PC-3 (cell line): Measurements from ENCODE around the gene PPP1R12B. TPM values are rescaled to one million over a fixed set of nuclear protein-coding genes. Genes with fewer than 3 reads are reported as not detected.

Experiments used
- ATAC-seq: fragments of 200-7000 bp; cut with Tn5 transposase; 2 replicates; pipeline ENCODE4 v1.9.1; 2020; ENCODE audit warnings: mild to moderate bottlenecking, moderate library complexity
- BruUV-seq: library from RNA; stranded (reverse); fragments of 400-500 nt; replicated peaks from 2 replicates; lab custom pipeline; 2021; lab: Mats Ljungman, UMichigan
- CTCF ChIA-PET: fragments of 300-600 bp; sonication (Branson Sonifier 250); formaldehyde crosslinking; loops from one replicate; lab custom pipeline; 2022; ENCODE audit warnings: antibody characterized with exemption; lab: Charles Lee
- POLR2A ChIA-PET: fragments of 300-600 bp; sonication (Branson Sonifier 250); formaldehyde crosslinking; loops from one replicate; lab custom pipeline; 2022; ENCODE audit warnings: antibody characterized with exemption; ENCODE audit not compliant: unreplicated experiment; lab: Charles Lee
- DNase-seq: peaks from one replicate; pipeline ENCODE4 v3.0.0-alpha.2; 2015
- H2AFZ ChIP-seq: fragments of 300-600 bp; sonication (generic); 2 replicates; pipeline ENCODE4 v1.6.0; 2016; ENCODE audit warnings: antibody characterized with exemption, low read length
- H3F3A ChIP-seq: fragments of 300-600 bp; sonication (generic); one replicate; pipeline ENCODE4 v1.6.0; 2017; ENCODE audit warnings: antibody characterized with exemption, low read length, control low read depth, mild to moderate bottlenecking; ENCODE audit not compliant: unreplicated experiment
- H3K27ac ChIP-seq: fragments of 300-600 bp; sonication (generic); 2 replicates; pipeline ENCODE4 v1.5.1; 2016; ENCODE audit warnings: mild to moderate bottlenecking, low read length
- H3K27me3 ChIP-seq: fragments of 300-600 bp; sonication (generic); 2 replicates; pipeline ENCODE4 v1.6.1; 2016; ENCODE audit warnings: low read length, mixed read lengths
- H3K36me3 ChIP-seq: fragments of 300-600 bp; sonication (generic); 2 replicates; pipeline ENCODE4 v1.6.1; 2016; ENCODE audit warnings: low read depth, mixed run types, low read length, mixed read lengths
- H3K4me1 ChIP-seq: fragments of 300-600 bp; sonication (generic); 2 replicates; pipeline ENCODE4 v1.5.1; 2016; ENCODE audit warnings: low read length; ENCODE audit not compliant: insufficient read depth
- H3K4me2 ChIP-seq: fragments of 300-600 bp; sonication (generic); 2 replicates; pipeline ENCODE4 v1.6.0; 2016; ENCODE audit warnings: low read length
- H3K4me3 ChIP-seq: fragments of 300-600 bp; sonication (generic); 2 replicates; pipeline ENCODE4 v1.5.1; 2016; ENCODE audit warnings: mild to moderate bottlenecking, low read length, mixed read lengths
- H3K79me2 ChIP-seq: fragments of 300-600 bp; sonication (generic); 2 replicates; pipeline ENCODE4 v1.6.1; 2017; ENCODE audit warnings: low read length, mixed read lengths
- H3K9ac ChIP-seq: fragments of 300-600 bp; sonication (generic); 2 replicates; pipeline ENCODE4 v1.6.0; 2016; ENCODE audit warnings: mild to moderate bottlenecking, low read length
- H3K9me2 ChIP-seq: fragments of 300-600 bp; sonication (generic); replicated peaks from 2 replicates; pipeline ENCODE4 v1.6.1; 2016; ENCODE audit warnings: mixed run types, low read length, mixed read lengths
- H3K9me3 ChIP-seq: fragments of 300-600 bp; sonication (generic); 2 replicates; pipeline ENCODE4 v1.6.1; 2016; ENCODE audit warnings: low read length, mixed read lengths
- H4K20me1 ChIP-seq: fragments of 300-600 bp; sonication (generic); 2 replicates; pipeline ENCODE4 v1.6.1; 2016; ENCODE audit warnings: low read length, mixed read lengths
- CTCF ChIP-seq: fragments of 300-600 bp; sonication (generic); conservative IDR thresholded peaks from 2 replicates; pipeline ENCODE4 v1.5.1; 2017; ENCODE audit warnings: antibody characterized with exemption, low read depth, mild to moderate bottlenecking, low read length
- EZH2 ChIP-seq: fragments of 300-600 bp; sonication (generic); IDR thresholded peaks from one replicate; pipeline ENCODE4 v1.6.1; 2017; ENCODE audit warnings: antibody characterized with exemption, mild to moderate bottlenecking, low read length; ENCODE audit not compliant: unreplicated experiment
- EZH2phosphoT487 ChIP-seq: fragments of 300-600 bp; sonication (generic); IDR thresholded peaks from 2 replicates; pipeline ENCODE4 v1.6.1; 2018; ENCODE audit warnings: mild to moderate bottlenecking, antibody characterized with exemption, low read length, borderline replicate concordance
- intact Hi-C: fragments of 100-400 bp; cut with micrococcal nuclease; formaldehyde crosslinking; loops from 2 replicates; pipeline ENCODE4 v1.9.0; 2023
- total RNA-seq: library from RNA; depleted of rRNA; stranded (reverse); fragments of >200 nt; gene quantifications from 2 replicates; pipeline ENCODE4 v1.2.3, GENCODE V29; 2014

PPP1R12B gene
- total RNA-seq, 1 experiment from 2014 or later, result 2.0 TPM

DNA sequence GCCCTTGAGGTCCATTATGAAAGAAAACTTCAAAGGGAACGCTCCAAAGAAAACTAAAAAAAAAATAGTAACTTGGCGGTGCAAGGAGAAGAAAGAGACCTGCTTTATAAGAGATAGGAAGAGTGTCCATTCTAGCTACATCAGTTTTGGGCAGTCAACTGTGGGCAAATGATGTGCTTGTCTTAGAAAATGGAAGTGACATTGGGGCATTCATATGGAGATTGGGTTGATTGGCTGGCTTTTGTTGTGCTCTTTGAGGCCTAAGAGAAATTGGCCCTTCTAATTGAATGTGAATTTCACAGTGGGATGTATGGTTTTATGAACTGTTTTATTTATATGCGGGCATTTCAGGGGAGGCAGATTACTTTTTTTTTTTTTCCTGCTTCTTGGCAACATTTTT, 13.2 kb downstream of the PPP1R12B start:
- H3K27me3 ChIP-seq, result no peaks in the 10 kb centered on the region
- no peak overlapping the region for H3K27ac ChIP-seq
- H3K4me2 ChIP-seq, result no peak overlapping the region
- no peak for DNase-seq
- POLR2A ChIA-PET, result no interaction called here
- CTCF ChIA-PET, result no interaction called here
- ATAC-seq, result no peak
- no peaks in the 10 kb centered on the region for H3K36me3 ChIP-seq
- H4K20me1 ChIP-seq, result no peaks in the 10 kb centered on the region
- no peaks in the 10 kb centered on the region for H3K9me2 ChIP-seq
- H2AFZ ChIP-seq, result no peak overlapping the region
- no TSS peak for BruUV-seq
- no peaks in the 10 kb centered on the region for H3K4me1 ChIP-seq
- H3F3A ChIP-seq, result no peaks in the 10 kb centered on the region
- no peak overlapping the region for H3K4me3 ChIP-seq
- intact Hi-C loops, result no loop called here
- peaks cover 31% of the 10 kb centered on the region for H3K79me2 ChIP-seq
- H3K9ac ChIP-seq, result no peak overlapping the region
- TF ChIP-seq CTCF, result no peak
- TF ChIP-seq EZH2phosphoT487, result no peak
- no peak for TF ChIP-seq EZH2
- H3K9me3 ChIP-seq, result no peaks in the 10 kb centered on the region

GRCh38 chr1:202362212-202362611, 13.7 kb downstream of the PPP1R12B start:
- Histone ChIP-seq H3K27ac (no peak overlapping the region), H3K9me3 (no peaks in the 10 kb centered on the region), H3K4me1 (no peaks in the 10 kb centered on the region), H3K9ac (no peak overlapping the region), H3F3A (no peaks in the 10 kb centered on the region), H4K20me1 (no peaks in the 10 kb centered on the region), H3K4me3 (no peak overlapping the region), H3K4me2 (no peak overlapping the region), H3K27me3 (no peaks in the 10 kb centered on the region), H3K36me3 (no peaks in the 10 kb centered on the region), H3K79me2 (peaks cover 27% of the 10 kb centered on the region), H3K9me2 (no peaks in the 10 kb centered on the region), H2AFZ (no peak overlapping the region)
- intact Hi-C loops, result no loop called here
- DNase-seq (no peak), ATAC-seq (no peak)
- ChIA-PET POLR2A (no interaction called here), CTCF (no interaction called here)
- no TSS peak for BruUV-seq
- no peak for TF ChIP-seq EZH2

- no peaks in the 10 kb centered on the region for H4K20me1 ChIP-seq
- DNase-seq (no peak), ATAC-seq (no peak)
- H3K9me2 ChIP-seq, result no peaks in the 10 kb centered on the region
- H3K27ac ChIP-seq, result no peak overlapping the region
- CTCF ChIA-PET, result no interaction called here
- POLR2A ChIA-PET, result no interaction called here
- peaks cover 8% of the 10 kb centered on the region; the same call in 1 of the 2 replicates for H3K79me2 ChIP-seq
- no peak overlapping the region for H2AFZ ChIP-seq
- no peaks in the 10 kb centered on the region for H3K36me3 ChIP-seq
- no peaks in the 10 kb centered on the region for H3K4me1 ChIP-seq
- TF ChIP-seq EZH2phosphoT487 (no peak), EZH2 (no peak), CTCF (no peak)
- H3F3A ChIP-seq, result no peaks in the 10 kb centered on the region
- H3K4me2 ChIP-seq, result no peak overlapping the region
- intact Hi-C loops, result no loop called here
- H3K9ac ChIP-seq, result no peak overlapping the region
- no TSS peak for BruUV-seq
- H3K9me3 ChIP-seq, result no peaks in the 10 kb centered on the region
- no peak overlapping the region for H3K4me3 ChIP-seq
- no peaks in the 10 kb centered on the region for H3K27me3 ChIP-seq
Observed at GRCh38 chr1:202365092-202365815, 16.8 kb downstream of the PPP1R12B start.
